Measurements from ENCODE around the gene LIG1. TPM values are rescaled to one million over a fixed set of nuclear protein-coding genes. Genes with fewer than 3 reads are reported as not detected.

The LIG1 gene
- total and polyA plus RNA-seq, 9 of the 15 experiments (the other 6 are each of a cell fraction or from before 2014, with no cell fraction given): 9.6 to 114 (median 71.1) TPM

GRCh38 chr19:48169939-48170803 is at the start of gene LIG1, which contains the start of gene ZSWIM9 (continued):
- TF ChIP-seq MYNN (IDR thresholded peaks at IDR 0.05) (no peak; the same call in 1 of the 2 replicates), MYNN (CRISPR knock-in tag; IDR thresholded peaks at IDR 0.05) (no peak), ARID2 (IDR thresholded peaks at IDR 0.05) (no peak), ZNF655 (CRISPR knock-in tag; IDR thresholded peaks at IDR 0.05) (no peak), MCM3 (IDR thresholded peaks at IDR 0.05) (no peak), TSC22D4 (tag; IDR thresholded peaks at IDR 0.05) (no peak), E2F4 (CRISPR knock-in tag; IDR thresholded peaks at IDR 0.05; ENCODE audit: low read depth) (peak; percentile 92), ZNF3 (CRISPR knock-in tag; IDR thresholded peaks at IDR 0.05) (no peak), MED1 (CRISPR knock-in tag; IDR thresholded peaks at IDR 0.05; ENCODE audit: borderline replicate concordance) (no peak), PHF20 (IDR thresholded peaks at IDR 0.05; ENCODE audit: partially characterized antibody) (peak; percentile 58), EWSR1 (IDR thresholded peaks at IDR 0.05; ENCODE audit: borderline replicate concordance, low read depth, partially characterized antibody) (no peak), ZNF75A (CRISPR knock-in tag; IDR thresholded peaks at IDR 0.05) (no peak), TCF15 (CRISPR knock-in tag; IDR thresholded peaks at IDR 0.05) (no peak), NR1H2 (CRISPR knock-in tag; IDR thresholded peaks at IDR 0.05) (no peak), TSHZ1 (CRISPR knock-in tag; IDR thresholded peaks at IDR 0.05) (no peak), PPARD (CRISPR knock-in tag; IDR thresholded peaks at IDR 0.05) (no peak), MAFG (tag; conservative IDR thresholded peaks at IDR 0.05) (no peak), MITF (IDR thresholded peaks at IDR 0.05) (no peak), TRIM25 (IDR thresholded peaks at IDR 0.05; ENCODE audit: borderline replicate concordance) (no peak)

All from K562 (cell line).